22Rv1 (cell line): ENCODE data around the gene VPS33A.

Experiments
- CTCF ChIP-seq: fragments of 450-650 bp; IDR thresholded peaks from 2 replicates; pipeline ENCODE4 v1.5.1; 2017; ENCODE audit warnings: mild to moderate bottlenecking
- ZFX ChIP-seq: fragments of 450-650 bp; IDR thresholded peaks from 2 replicates; pipeline ENCODE4 v1.6.1; 2017; ENCODE audit warnings: antibody characterized with exemption, borderline replicate concordance

- TF ChIP-seq CTCF: no peak
- TF ChIP-seq ZFX: no peak
Measured at GRCh38 chr12:122189626-122190475, 76.4 kb downstream of the VPS33A start.
